DMS53 treated with DMSO at 0.1 percent for 48 hours (cell line): ENCODE measurements around the gene CLDN1.
"Not testable (repeated sequence)": the region's sequence is repeated elsewhere in the genome, so short reads cannot be mapped to it uniquely, and the experiment has no call there.

Source experiments
- DNase-seq: peaks from one replicate; lab custom pipeline; 2025; ENCODE audit not compliant: unreplicated experiment; lab: John Stamatoyannopoulos, UW

Gene CLDN1

GRCh38 chr3:190294030-190294429 is 28.2 kb downstream of the CLDN1 start:
- no peak for DNase-seq

DNA sequence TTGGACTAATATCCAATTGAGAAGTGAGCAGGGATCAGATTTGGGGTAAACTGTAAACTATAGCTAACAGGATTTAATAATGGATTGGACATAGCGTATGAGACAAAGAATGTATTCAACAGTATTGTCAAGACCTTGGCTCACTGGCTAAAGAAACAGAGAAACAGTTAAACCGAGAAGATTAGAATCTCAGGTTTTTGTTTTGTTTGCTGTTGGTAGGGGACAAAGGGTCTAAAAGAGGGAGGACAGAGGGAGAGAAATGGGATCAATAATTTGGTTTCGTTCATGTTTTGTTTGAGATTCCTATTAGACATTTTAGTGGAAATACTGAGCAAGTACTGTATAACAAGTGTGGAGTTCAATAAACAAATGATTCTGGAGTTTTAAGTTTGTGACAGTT is 28.6 kb downstream of the CLDN1 start:
- DNase-seq = no peak

DNA sequence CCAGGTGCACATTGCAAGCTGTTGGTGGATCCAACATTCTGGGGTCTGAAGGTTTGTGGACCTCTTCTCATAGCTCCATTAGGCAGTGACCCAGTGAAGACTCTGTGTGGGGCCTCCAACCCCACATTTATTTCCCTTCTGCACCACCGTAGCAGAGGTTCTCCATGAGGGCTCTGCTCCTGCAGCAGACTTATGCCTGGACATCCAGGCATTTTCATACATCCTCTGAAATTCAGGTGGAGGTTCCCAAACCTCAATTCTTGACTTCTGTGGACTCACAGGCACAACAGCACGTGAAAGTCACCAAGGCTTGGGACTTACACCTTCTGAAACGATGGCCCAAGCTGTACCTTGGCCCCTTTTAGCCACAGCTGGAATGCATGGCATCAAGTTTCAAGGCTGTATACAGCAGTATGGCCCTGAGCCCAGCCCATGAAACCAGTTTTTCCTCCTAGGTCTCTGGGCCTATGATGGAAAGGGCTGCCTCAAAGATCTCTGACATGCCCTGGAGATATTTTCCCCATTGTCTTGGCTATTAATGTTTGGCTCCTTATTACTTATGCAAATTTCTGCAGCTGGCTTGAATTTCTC is 30.2 kb downstream of the CLDN1 start:
- no peak for DNase-seq

GRCh38 chr3:190289989-190290388 is 32.3 kb downstream of the CLDN1 start:
- no peak for DNase-seq

DNA sequence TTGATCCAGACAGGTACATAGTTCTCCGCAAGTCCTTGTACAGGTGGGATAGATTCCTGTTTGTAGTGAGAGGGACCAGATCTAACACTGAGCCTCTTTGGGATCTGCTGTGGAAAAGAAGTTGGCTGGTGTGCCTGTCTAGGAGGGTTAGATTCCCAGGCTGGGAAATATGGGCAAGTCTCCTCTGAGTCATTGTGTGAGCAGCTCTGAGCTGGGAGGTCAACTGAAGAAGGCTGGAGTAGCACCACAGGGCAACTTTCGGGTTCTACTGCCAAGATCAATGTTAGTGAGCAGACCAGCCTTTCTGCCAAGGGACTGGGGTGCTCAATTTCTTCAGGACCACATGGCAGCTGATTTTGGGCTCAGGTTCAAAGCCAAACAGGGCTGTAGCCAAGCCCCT is 33.4 kb downstream of the CLDN1 start:
- DNase-seq = no peak

GRCh38 chr3:190286014-190286413 is 36.2 kb downstream of the CLDN1 start:
- DNase-seq = no peak

- no peak for DNase-seq
Measured at GRCh38 chr3:190281308-190282051, 40.8 kb downstream of the CLDN1 start.

- DNase-seq = no peak
Measured at GRCh38 chr3:190279690-190280089, 42.6 kb downstream of the CLDN1 start.

DNA sequence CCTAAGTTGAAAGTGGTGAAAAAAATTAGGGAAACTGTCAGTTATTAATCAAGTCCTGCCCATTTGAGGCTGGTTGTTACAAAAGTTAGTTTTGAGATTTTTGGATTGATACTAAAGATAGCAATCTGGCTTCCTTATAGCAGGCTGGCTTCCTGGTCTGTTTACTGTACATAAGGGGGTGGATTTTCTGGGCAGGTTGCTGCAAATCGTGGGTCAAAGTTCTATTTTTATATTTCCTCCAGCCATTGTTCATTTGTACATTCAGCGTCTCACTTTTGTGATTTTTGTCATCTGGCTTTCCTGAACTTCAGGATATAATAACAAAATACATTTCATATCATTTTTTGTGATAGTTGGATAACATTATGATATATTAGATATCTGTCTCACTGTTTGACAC is 49.5 kb downstream of the CLDN1 start:
- DNase-seq = no peak

GRCh38 chr3:190269101-190269500 is 53.1 kb downstream of the CLDN1 start:
- DNase-seq = no peak

DNA sequence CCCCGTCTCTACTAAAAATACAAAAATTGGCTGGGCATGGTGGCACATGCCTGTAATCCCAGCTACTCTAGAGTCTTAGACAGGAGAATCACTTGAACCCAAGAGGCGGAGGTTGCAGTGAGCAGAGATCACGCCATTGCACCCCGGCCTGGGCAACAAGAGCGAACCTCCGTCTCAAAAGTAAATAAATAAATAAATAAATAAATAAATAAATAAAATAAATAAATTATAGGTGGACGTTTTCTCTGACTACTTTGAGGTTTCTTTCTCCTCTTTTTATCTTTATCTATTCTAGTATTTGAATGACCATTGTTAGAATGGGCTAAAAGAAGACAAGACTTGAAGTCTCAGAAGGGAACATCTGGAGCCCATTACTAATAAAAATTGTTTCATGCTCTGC is 54.8 kb downstream of the CLDN1 start:
- not testable (repeated sequence) for DNase-seq

DNA sequence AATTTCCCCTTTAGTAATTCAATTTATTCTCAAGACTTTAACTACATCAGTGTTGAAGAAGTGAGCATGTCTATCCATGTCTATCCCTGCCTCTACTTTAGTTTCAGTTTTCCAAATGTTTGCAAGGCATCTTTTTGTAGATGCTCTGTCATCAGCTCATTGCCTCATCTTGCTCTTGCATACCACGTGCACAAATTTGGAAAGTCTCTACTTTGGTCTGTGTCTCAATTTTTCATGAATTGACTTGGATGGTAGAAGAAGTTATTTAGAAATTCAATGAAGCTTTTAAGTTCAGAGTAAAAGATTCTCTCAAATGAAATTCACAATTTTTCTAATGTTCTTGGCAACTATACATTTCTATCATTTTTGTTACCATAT is 55.3 kb downstream of the CLDN1 start:
- no peak for DNase-seq

DNA sequence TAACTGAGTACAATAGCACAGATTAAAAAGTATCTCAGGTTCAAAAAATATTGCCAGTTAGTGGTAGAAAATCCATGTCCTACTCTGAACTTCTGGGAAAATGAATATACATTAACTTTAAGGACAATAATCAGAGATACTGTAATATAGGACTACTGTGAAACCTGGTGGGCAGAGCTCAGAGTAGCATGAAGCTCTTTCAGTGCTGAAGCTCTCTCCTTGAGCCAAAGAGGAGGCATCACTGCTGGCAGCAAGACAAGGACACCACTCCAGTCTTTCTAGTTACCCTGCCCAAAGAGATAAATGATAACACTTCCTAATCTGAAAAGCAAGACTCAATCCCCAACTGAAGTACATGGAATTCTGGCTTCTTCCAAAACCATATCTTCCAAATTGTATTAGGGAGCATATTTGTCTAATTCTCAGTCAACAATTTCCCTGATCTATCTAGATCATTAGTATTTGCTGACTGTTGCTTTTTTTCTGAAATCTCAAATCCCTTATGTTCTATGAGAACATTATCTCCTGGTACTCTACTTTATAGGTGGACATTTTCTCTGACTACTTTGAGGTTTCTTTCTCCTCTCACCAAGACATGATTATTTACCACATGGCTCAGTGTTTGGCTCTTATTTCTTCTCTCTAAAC is 55.9 kb downstream of the CLDN1 start:
- DNase-seq = no peak

DNA sequence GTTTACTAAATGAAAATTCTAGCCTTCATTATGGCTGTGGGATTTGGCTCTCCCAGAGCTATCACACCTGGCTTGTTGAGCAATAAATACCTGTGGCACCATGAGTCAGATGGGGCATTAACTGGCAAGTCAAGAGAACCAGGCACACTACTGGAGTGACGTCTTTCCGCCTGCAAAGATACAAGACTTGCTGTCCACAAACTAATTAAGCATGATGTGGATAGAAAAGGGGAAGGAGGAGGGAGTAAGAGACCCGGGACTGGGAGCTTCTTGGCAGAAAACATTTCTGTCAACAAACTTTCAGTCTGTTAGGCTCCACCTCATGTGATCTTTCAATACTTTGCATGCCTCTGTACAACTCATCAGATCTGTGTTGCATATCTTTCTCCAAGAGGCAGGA is 56.5 kb downstream of the CLDN1 start:
- peak; percentile 2 for DNase-seq

DNA sequence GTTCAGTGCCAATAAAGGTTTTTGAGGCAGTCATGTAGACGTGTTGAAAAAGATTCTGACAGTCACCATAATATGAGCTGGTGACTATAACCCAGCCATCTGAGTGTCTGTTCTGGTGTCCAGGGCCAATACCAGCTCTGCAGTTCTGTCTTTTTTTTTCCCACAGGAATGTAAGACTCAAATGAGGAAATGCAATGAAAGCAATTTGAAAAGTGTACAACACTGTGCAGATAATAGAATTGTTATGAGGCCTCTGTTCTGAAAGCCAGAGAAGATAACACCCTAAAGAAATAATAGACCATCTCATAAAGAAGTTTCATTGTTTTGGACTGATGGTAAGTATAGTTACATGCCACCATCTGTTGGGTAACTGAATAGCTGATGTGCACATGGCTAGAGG is 57.1 kb downstream of the CLDN1 start:
- no peak for DNase-seq

GRCh38 chr3:190261740-190262139 is 60.5 kb downstream of the CLDN1 start:
- no peak for DNase-seq

DNA sequence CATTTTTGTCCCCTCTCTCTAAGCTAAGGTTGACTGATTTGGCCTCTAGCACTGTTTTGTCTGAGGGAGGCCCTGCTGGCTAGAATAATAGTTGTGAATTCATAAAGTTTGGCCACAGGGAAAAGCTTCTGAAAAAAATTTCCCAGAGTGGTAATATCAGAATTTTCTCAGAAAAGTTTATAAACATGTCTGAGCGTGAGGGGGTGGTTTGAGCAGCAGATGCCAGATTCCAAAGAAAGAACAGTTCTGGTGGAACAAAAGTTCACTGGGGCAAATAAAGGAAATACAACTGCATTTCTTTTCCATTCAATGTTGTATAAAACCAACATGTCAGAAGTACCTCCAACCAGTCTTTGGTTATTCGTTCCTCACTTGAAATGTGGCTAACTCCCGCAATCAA is 61.2 kb downstream of the CLDN1 start:
- no peak for DNase-seq

DNA sequence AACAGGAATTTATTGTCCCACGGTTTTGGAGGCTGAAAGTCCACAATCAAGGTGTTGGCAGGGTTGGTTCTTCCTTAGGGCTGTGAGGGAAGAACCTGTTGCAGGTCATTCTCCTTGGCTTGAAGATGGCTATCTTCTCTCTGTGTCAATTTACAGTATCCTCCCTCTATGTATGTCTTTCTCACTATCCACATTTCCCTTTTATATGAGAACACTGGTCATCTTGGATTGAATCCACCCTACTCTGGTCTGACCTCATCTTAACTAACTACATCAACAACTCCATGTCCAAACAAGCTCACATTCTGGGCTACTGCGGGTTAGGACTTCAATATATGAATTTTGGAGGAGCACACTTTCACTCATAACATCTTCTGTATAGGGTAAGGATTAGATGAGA is 61.9 kb downstream of the CLDN1 start:
- no peak for DNase-seq

GRCh38 chr3:190258634-190259033 is 63.6 kb downstream of the CLDN1 start:
- no peak for DNase-seq
